Effector memory CD4-positive, alpha-beta T cell (primary cell): ENCODE measurements around the gene GPC6.

Experiments
- DNase-seq, 3 donors: peaks; one replicate each; pipeline ENCODE4 v3.0.0-alpha.2; 2020
- H3K27ac ChIP-seq: 2 replicates; pipeline ENCODE4 v1.7.0; 2013; ENCODE audit warnings: mild to moderate bottlenecking, low read length, moderate library complexity; ENCODE audit not compliant: insufficient read depth, poor library complexity, severe bottlenecking
- H3K27me3 ChIP-seq: replicated peaks from 2 replicates; pipeline ENCODE4 v1.7.0; 2013; ENCODE audit warnings: mild to moderate bottlenecking, low read length; ENCODE audit not compliant: insufficient read depth, control insufficient read depth, poor library complexity, severe bottlenecking
- H3K36me3 ChIP-seq: 2 replicates; pipeline ENCODE4 v1.7.0; 2013; ENCODE audit warnings: mild to moderate bottlenecking, low read length, moderate library complexity; ENCODE audit not compliant: control insufficient read depth, insufficient read depth
- H3K4me1 ChIP-seq: 2 replicates; pipeline ENCODE4 v1.7.0; 2013; ENCODE audit warnings: low read length, mild to moderate bottlenecking; ENCODE audit not compliant: control insufficient read depth, insufficient read depth, poor library complexity, severe bottlenecking
- H3K4me3 ChIP-seq: 2 replicates; pipeline ENCODE4 v1.7.0; 2013; ENCODE audit warnings: low read length, low read depth, mild to moderate bottlenecking; ENCODE audit not compliant: insufficient read depth, poor library complexity, severe bottlenecking
- H3K9me3 ChIP-seq: 2 replicates; pipeline ENCODE4 v1.7.0; 2013; ENCODE audit warnings: mild to moderate bottlenecking, low read length, moderate library complexity; ENCODE audit not compliant: control insufficient read depth

Gene GPC6

DNA sequence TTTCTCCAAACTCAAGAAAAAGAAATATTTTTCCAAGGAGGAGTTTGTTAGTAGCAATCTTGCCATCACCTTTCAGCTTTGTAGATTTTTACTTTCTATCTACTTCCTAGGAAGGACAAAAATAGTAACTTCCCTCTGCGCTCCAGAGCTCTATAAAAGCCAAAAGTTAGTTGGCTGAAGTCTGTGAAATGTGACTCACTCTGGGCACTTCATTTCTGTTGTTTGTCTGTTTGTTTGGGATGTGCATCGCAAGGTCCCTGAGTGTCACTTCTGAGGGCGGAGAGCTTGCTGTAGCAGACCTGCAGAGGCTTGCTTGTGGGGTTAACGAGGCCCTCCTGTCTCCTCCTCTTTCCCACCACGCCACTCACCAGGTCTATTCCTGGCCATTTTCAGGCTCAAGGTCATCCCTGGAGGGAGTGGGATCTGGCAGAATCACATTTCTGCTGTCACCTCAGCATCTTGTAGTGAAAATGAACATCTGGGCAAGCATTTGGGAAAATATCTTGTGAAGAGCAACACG lies 307.6 kb downstream of the GPC6 start:
- Histone ChIP-seq H3K36me3 (no peaks in the 10 kb centered on the region), H3K27ac (no peak overlapping the region), H3K27me3 (no peaks in the 10 kb centered on the region), H3K9me3 (no peaks in the 10 kb centered on the region), H3K4me1 (no peaks in the 10 kb centered on the region), H3K4me3 (no peak overlapping the region)
- DNase-seq: no peak

DNA sequence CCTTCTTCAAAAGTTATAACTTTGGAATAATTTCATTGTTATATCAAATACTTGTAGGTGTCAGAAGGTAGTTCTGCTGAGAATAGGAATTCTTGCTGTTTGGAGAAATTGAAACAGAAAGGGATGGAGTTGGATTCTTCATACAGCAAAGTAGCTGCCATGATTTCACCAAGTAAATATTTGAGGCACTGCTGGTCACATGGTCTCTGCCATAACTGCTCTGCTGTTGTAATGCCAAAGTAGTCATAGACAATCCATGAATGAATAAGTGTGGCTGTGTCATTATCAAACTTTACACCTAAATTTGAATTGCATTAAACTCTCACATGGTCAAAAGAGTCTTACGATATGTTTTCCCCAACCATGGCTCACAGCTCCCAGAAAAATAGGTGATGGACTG lies 308.6 kb downstream of the GPC6 start:
- no peaks in the 10 kb centered on the region for H3K27me3 ChIP-seq
- H3K36me3 ChIP-seq: no peaks in the 10 kb centered on the region
- H3K27ac ChIP-seq: no peak overlapping the region
- DNase-seq: no peak
- H3K4me1 ChIP-seq: no peaks in the 10 kb centered on the region
- no peaks in the 10 kb centered on the region for H3K9me3 ChIP-seq
- H3K4me3 ChIP-seq: no peak overlapping the region

DNA sequence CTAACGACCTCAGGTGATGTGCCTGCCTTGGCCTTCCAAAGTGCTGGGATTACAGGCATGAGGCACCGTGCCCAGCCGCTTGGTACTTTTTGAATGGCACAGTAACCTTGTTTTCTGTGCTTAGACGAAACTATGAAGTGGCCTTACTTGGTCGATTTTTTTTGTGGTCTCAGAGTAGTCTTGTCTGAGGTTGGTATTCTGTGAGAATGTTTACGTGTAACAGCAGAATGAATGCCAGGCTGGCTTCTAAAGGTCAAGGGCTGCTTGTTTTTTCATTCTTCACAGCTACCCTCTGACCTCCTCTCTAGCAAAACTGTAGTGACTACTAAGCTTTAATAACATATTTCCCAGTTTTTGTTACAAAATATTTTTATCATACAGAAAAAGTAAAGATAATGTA lies 313.3 kb downstream of the GPC6 start:
- no peak for DNase-seq
- no peak overlapping the region for H3K27ac ChIP-seq
- H3K4me3 ChIP-seq: no peak overlapping the region
- H3K27me3 ChIP-seq: no peaks in the 10 kb centered on the region
- no peaks in the 10 kb centered on the region for H3K4me1 ChIP-seq
- no peaks in the 10 kb centered on the region for H3K9me3 ChIP-seq
- H3K36me3 ChIP-seq: no peaks in the 10 kb centered on the region

DNA sequence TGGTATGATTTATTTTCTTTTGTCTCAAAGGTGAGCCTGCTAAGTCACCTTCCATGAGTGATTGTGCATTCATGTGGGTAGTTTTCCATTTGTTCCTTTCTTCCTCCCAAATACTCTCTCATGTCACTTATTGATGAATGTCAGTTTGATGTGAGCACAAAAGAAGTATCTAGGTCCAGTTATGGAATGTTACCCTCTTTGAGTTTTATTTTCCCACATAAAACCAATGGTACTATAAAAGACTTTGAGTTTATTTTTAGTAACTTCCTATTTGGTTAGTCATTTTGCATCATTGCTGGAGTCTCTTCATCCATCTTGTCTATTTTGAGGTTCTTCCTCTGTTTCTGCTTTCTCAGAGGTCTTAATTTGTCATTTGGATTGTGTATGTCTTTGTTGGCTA lies 321.3 kb downstream of the GPC6 start:
- no peaks in the 10 kb centered on the region for H3K9me3 ChIP-seq
- no peaks in the 10 kb centered on the region for H3K27me3 ChIP-seq
- no peak overlapping the region for H3K27ac ChIP-seq
- no peaks in the 10 kb centered on the region for H3K4me1 ChIP-seq
- DNase-seq: no peak
- no peaks in the 10 kb centered on the region for H3K36me3 ChIP-seq
- H3K4me3 ChIP-seq: no peak overlapping the region

DNA sequence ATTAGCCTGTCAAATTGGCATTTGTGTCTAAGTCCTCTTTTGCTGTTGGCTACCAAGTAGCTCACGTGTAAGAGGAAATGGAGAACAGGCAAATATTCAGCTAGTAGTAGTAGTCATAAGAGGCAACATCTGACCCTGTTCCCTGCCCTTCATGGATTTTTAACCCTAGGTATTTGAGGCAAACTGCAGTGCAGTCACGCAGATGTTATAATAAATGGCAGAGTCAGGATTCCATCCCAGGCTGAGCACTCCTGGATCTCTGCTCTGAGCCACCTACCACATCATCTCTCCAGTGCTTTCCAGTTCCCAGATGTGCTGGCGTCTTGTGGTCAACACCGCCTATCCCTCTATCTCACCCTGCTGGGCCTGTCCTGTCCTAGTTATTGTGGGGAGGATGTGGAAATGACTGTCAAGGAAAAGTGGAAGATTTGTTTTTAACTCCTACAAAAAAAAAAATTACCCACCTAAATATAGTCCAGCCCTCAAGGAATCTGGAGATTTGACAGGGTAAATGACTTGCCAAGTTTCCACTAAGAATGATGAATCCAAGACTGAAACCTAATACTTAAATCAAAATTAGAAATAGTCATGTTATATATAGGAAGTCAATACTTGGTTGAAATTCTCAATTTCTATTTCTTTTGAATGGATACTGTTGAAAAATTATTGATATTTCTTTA lies 322.9 kb downstream of the GPC6 start:
- Histone ChIP-seq H3K27ac (no peak overlapping the region), H3K4me1 (no peaks in the 10 kb centered on the region), H3K27me3 (no peaks in the 10 kb centered on the region), H3K9me3 (no peaks in the 10 kb centered on the region), H3K4me3 (no peak overlapping the region), H3K36me3 (no peaks in the 10 kb centered on the region)
- DNase-seq: no peak

DNA sequence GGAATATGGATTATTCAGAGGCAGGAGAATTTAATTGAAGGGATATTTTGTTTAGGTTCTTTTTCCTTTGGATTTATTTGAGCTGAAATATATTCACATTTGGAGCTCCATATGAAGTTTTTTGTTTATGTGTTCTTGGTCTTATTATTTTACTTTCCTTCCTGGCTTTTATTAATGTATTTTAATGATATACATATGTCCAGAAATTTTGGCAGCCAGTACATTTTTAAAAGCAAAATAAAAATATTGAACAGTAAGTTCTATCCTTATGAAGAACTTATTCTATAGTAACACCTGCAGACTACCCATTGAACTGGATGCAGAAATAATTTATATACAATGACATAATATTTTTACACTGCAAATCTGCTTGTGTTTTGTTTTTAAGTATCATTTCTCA lies 323.6 kb downstream of the GPC6 start:
- no peak for DNase-seq
- Histone ChIP-seq H3K27me3 (no peaks in the 10 kb centered on the region), H3K27ac (no peak overlapping the region), H3K4me3 (no peak overlapping the region), H3K36me3 (no peaks in the 10 kb centered on the region), H3K9me3 (no peaks in the 10 kb centered on the region), H3K4me1 (no peaks in the 10 kb centered on the region)

DNA sequence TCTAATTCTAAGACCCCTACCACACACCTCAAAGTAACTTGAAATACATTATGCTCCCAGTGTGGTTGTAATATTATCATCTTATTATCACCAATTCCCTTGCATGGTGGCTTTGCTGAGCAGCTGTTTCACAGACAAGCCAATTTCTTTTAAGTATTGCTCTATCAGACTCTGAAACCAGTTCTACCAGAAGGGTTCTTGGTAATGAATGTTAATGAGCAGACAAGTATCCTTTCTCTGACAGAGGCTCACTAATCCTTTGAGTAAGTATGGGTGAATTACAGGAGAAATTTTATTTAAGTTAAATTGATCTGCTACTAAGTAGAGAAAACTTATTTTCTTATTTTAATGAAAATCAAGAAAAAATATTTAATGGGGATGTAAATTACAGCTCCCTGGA lies 326.0 kb downstream of the GPC6 start:
- Histone ChIP-seq H3K36me3 (no peaks in the 10 kb centered on the region), H3K27ac (no peak overlapping the region), H3K9me3 (no peaks in the 10 kb centered on the region), H3K27me3 (no peaks in the 10 kb centered on the region), H3K4me3 (no peak overlapping the region), H3K4me1 (no peaks in the 10 kb centered on the region)
- DNase-seq: no peak

DNA sequence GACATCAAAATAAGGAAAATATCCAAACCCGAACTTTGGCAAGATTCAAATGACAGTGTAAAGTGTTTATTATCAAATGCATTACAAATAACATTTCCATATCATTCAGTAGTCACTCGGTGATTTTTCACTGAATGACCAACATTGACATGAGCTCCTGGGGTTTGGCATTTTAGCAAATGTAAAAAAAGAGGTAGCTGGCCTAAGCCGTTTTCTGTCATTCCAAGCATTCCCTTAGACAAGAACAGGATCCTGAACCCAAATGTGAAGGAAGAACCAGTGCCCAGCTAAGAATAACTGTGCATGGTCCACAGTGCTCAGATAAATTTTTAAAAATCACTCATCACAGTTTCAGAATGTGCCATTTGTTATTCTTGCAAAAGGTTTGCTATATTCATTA lies 327.9 kb downstream of the GPC6 start:
- H3K4me3 ChIP-seq: no peak overlapping the region
- no peaks in the 10 kb centered on the region for H3K4me1 ChIP-seq
- no peaks in the 10 kb centered on the region for H3K9me3 ChIP-seq
- H3K27ac ChIP-seq: no peak overlapping the region
- DNase-seq: no peak
- H3K36me3 ChIP-seq: no peaks in the 10 kb centered on the region
- H3K27me3 ChIP-seq: no peaks in the 10 kb centered on the region

DNA sequence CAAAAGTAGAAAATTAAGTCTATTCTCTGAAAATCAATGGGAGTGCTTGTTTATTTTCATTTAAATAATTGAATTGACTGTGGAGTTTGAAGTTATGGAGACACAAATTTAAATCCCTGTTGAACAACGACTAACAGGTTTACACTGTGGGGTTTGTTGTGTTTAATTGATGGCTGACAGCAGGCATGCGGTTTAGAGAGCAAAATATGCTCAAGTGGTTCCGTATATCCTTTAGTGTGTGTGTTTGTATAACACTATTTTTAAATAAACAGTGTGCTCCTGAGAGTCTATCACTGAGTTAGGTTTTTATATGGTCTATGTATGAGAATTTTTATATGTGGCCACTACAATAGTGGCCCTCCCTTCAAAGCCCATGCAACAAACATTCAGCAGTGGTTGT lies 332.0 kb downstream of the GPC6 start:
- H3K4me3 ChIP-seq: no peak overlapping the region
- H3K4me1 ChIP-seq: no peaks in the 10 kb centered on the region
- no peaks in the 10 kb centered on the region for H3K27me3 ChIP-seq
- DNase-seq: no peak
- no peaks in the 10 kb centered on the region for H3K36me3 ChIP-seq
- H3K27ac ChIP-seq: no peak overlapping the region
- H3K9me3 ChIP-seq: no peaks in the 10 kb centered on the region

DNA sequence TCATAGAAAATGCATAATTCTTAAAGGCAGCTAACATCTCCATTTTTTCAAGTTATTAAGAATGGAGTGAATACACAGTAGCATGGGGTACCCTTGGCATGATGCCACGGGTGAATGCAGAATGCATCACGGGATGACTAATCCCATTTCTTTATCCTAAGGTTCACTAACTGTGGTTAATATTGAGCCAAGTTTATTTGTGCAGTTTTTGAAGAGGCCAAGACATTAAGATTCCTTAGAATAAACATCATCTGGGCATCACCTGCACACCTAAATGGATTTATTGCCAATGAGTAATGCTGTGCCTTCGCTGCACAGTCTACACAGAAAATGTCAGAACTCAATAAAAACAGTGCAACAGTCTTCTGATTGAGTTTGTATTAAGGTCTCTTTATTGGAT lies 333.1 kb downstream of the GPC6 start:
- no peaks in the 10 kb centered on the region for H3K27me3 ChIP-seq
- H3K27ac ChIP-seq: no peak overlapping the region
- no peaks in the 10 kb centered on the region for H3K36me3 ChIP-seq
- H3K4me1 ChIP-seq: no peaks in the 10 kb centered on the region
- no peak for DNase-seq
- no peaks in the 10 kb centered on the region for H3K9me3 ChIP-seq
- H3K4me3 ChIP-seq: no peak overlapping the region
